HG02943 (cell line): ENCODE data around the gene PCDHGA2.
"Not testable (repeated sequence)": the region's sequence is repeated elsewhere in the genome, so short reads cannot be mapped to it uniquely, and the experiment has no call there.

ENCODE experiments used
- ATAC-seq: cut with Tn5 transposase; IDR thresholded peaks from one replicate; pipeline ENCODE4 v1.9.1; 2021; ENCODE audit warnings: mild to moderate bottlenecking, low read depth, moderate library complexity; ENCODE audit not compliant: unreplicated experiment

Gene PCDHGA2

DNA sequence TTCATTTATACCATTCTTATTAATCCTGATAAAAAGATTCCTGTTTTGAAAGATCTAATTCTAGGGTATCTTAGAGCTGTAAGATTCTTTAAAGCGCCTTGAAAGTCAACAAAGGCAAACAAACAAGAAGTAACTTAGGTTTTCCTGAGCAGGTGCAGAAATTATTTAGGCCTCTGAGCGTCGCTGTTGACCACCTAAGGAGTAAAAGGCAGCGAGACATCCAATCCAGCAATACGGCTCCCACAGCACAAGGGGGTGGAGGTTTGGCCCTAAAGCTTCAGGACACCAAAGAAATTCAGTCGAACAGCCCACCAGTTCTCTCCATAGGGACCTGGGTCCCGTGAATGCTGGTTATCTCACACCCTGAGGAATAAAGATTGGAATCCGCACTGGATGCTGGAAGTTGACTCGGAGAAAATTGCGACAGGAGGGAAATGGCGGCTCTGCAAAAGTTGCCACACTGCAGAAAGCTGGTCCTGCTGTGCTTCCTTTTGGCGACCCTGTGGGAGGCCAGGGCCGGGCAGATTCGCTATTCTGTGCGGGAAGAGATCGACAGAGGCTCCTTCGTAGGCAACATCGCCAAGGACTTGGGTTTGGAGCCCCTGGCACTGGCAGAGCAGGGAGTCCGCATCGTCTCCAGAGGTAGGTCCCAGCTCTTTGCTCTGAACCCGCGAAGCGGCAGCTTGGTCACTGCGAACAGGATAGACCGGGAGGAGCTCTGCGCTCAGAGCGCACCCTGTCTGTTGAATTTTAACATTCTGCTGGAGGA lies at the start of gene PCDHGA2:
PCDHGA2 (plus strand) TSS at position 223 of the 769 bp plus-strand sequence.
- no peak for ATAC-seq

DNA sequence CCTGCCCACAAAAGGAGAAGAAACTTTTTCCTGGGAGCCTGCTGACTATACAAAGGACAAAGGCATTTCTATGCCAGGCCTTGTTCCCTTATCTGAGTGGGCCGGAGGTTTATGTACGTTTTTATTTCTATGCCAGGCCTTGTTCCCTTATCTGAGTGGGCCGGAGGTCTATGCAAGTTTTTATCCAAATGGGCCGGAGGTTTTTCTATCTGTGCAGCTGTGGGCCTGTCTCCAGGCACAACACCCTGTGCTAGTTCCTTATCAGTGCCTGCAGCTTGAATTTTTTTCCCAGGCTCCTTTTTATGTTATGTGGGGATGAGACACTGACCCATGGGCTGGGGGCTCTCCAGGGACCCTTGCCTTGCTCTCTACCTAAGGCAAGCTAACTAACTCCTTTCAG lies 40.2 kb upstream of the PCDHGA2 start:
- ATAC-seq = no peak

DNA sequence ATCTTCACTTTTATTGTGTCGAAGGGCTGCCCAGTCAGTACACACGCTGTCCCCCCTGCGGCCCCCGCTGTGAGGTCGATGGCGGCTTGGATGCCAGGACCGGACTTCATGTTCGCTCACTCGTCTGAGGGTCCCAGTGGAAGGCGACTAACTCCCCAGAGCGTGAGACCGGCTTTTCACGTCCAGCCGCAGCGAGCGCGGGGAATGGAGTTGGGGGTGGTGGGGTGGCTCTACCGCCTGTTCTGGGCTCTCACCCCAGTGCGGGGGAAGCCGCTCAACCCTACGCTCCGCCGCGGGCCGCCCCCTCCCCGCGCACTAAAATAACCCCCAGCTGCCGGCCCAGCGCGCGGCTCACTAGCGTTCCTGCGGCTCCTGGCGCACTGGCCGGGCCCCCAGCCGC lies 34.8 kb upstream of the PCDHGA2 start, which contains the start of gene SLC25A2:
SLC25A2 (minus strand) TSS at position 294 of the 400 bp plus-strand sequence; CDS start at position 110, 184 bp downstream.
- no peak for ATAC-seq

DNA sequence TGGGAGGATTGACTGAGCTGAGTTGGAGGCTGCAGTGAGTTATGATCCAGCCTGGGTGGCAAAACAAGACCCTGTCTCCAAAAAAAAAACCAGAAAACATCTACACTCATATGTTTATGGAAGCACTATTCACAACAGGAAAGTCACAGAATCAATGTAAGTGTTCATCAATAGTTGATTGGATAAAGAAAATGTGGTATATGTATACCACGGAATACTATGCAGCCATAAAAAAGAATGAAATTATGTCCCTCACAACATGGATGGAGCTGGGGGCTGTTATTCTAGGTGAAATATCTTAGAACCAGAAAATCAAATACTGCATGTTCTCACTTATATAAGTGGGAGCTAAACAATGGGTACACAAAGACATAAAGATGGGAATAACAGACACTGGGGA lies 31.9 kb upstream of the PCDHGA2 start:
- no peak for ATAC-seq

DNA sequence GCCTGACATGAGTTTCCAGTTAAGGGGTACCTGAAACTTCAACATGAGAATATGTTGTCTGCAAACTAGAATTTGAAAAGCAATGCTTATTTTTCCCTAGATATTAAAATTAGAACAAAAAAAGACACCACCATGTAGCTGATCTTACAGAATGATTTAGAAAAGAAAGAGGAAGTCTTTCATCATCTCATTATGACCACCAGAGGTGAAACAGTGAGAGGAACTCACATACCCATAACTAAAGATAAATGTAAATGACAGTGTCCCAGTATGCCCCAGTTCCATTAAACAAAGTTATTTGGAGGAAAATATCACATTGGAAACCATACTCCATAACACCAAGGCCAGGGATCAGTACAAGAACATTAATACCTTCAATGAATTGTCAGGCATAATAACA lies 24.8 kb upstream of the PCDHGA2 start:
- no peak for ATAC-seq

DNA sequence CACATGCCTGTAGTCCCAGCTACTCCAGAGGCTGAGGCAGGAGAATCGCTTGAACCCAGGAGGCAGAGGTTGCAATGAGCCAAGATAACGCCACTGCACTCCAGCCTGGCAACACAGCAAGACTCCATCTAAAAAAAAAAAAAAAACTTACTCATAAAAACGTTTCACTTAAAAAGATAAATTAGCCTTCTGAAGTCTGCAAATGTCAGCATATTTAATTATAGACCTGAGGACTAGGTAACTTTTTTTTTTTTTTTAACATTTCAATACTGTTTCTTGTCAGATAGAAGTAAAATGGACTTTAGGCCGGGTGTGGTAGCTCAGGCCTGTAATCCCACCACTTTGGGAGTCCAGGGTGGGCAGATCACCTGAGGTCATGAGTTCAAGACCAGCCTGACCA lies 21.6 kb upstream of the PCDHGA2 start:
- not testable (repeated sequence) for ATAC-seq

DNA sequence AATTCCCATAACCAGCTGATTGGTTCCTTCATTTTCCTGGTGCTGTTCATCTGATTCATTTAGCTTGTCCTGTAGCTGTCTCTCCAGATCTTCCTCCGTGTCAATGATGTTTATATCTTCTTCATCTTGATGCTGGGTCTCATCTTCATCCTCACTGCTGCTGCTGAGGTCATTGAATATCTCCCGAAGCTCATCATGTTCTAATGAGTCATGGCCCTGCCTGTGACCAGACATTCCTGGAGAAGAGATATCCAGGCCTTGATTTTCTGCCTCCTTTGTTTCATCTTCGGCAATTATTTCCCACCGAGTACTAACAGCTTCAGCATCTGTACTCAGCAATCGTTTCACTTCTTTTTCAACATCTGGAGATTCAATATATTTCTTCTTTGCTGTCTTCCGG lies 19.4 kb upstream of the PCDHGA2 start:
- ATAC-seq = no peak

DNA sequence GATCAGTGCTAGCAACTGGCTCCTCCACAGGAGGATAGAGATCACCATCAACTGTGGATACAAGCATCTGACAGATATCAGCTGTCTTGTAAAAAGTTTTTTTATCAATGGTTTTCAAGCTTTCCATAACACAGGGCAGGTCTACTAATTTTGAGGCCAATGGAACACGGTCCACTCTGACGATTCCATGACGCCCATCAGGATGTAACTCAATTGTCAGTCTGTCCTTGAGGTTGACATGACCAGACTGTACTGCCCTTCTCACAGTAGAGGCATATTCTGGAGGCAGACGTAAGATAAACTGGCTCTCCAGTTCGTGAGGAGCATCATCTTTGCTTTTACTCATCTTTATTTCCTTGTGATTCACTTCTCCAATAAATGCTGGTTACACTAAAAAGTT lies 18.9 kb upstream of the PCDHGA2 start:
- no peak for ATAC-seq

DNA sequence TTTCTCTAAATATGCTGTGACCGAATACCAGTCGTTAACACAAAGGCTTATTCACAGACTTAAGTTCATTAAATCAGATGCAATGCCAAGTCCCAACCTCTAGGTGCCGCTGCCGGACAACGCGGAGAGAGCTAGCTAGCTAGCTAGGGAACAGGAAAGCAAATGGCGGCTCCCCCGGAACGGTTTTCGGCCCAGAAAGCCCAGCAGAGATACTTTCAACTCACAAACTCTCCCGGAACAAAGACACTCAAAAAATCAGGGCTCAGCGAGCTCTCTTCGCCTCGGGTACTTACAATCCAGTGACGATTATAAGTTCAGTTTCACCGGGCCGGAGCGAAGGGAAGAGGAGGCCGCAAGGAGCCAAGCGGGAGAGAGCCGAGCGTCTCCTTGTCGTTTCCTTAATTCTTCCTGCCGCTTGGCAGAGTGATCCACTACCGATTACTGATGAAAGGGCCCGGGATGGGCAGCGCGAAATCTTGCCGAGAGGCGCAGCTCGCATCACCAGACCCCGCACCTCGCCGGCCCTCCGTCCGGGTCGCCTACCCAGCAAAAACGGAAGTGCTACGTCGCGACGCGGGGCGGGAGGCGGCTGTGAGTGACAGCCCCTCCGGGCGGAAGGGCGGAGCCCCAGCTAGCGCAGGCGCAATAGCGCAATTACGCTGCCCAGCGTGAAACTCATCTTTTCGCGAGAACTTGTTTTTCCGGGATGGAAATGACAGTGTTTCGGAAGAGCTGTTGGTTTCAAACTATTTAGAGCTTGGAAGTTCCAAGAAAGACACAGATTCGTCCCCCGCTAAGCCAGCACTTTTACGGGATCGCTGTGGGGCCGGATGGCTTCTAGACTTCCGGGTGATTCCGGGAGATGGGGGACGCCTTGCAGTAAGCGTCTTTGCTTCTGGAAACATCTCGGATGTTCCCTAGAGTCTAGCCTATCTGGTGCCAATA lies 18.1 kb upstream of the PCDHGA2 start, which contains the start of gene TAF7:
TAF7 (minus strand) TSS at position 560 of the 945 bp plus-strand sequence. CDS start 740 bp downstream, outside the sequence.
- ATAC-seq = peak; percentile 95

DNA sequence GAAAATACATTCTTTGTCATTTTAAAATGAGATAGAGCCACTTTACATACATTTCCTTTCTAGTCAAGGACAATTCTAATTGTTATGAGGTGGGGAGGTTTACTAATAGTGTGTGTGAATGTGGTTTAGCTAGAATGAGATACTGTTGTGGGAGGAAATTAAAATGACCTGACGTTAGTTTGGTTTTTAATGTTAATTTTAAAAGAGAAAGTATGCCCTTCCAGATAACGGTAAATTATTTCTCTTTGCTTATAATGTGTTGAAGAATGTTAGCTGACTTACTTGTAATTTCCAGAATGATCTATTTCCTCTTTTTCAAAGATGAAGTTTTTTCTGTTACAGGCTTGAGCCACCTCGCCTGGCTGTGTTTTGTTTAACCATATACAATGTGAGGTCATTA lies 16.3 kb upstream of the PCDHGA2 start:
- ATAC-seq = no peak

DNA sequence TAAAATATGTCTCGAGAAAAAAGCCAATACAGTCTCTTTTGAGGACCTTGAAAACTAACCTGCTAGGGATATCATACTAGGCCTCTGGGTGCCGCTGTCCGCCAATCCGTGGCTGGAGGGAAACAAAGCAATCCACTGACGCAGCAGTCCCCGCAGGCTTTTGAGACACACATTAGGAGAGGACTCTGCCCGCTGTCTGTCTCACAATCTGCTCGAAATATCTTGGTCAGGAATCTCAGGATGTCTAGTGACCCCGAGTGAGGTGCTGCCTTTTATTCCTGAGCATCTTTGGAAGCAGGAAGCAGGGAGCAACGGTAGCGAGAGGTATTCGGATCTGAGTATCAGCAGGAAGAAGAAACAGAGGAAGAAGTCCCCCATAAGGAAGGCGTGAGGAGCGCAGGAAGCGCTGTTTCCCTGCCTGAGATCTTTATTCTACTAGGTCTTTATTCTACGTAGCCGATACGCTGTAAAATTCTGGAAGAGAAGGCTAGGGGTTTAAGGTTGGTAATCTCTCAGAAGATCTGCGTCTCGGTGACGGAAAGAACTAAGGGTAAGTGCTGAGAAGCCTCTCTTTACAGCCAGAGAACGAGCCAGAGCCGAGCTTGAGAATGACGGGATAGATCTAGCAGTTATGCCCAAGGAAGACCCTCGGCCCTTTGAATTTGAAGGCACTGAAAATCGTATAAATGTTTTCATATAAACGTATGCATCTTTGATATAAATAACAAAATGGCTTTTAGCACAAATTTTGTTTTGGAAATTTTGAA lies 12.3 kb upstream of the PCDHGA2 start:
- peak; percentile 80 for ATAC-seq

DNA sequence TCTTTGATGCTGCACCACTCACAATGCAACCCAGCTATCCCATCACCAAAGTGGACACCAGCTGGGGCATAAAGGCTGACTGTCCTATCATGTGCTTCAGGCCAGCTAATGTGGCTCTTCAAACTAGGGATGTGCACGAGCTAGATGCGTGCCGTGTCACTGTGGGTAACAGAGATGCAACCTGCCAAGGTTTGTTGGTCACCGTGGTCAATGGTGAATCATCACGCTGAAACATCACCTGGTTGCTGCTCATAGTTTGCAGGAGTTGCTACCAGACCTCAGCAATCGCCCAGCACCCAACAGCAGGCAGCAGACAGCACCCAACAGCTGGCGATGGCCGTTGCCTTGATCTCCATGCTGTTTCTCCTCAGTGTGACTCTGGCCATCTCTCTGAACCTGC lies 10.3 kb upstream of the PCDHGA2 start:
- no peak for ATAC-seq

DNA sequence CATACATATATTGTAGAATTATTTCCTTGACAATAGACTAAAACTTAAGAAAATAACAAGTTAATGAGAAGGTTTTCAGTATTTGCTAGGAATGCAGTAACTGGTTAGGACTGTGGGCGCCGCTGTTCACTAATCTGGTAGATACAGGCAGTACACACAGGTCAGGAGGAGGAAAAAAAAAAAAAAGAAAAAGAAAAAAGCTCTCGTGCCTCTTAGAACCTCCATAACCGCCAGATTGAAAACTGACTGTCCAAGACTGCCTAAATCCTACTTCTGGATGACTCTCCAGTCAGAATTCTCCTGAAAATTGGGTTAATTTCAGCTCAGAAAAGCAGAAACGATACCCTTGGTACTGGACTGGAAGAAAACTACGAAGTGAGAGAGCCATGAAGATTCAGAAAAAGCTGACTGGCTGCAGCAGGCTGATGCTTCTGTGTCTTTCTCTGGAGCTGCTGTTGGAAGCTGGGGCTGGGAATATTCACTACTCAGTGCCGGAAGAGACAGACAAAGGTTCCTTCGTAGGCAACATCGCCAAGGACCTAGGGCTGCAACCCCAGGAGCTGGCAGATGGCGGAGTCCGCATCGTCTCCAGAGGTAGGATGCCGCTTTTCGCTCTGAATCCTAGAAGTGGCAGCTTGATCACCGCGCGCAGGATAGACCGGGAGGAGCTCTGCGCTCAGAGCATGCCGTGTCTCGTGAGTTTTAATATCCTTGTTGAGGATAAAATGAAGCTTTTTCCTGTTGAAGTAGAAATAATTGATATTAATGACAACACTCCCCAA lies 8.1 kb upstream of the PCDHGA2 start, which contains the start of gene PCDHGA1:
PCDHGA1 (plus strand) TSS at position 216 of the 782 bp plus-strand sequence.
- no peak for ATAC-seq

DNA sequence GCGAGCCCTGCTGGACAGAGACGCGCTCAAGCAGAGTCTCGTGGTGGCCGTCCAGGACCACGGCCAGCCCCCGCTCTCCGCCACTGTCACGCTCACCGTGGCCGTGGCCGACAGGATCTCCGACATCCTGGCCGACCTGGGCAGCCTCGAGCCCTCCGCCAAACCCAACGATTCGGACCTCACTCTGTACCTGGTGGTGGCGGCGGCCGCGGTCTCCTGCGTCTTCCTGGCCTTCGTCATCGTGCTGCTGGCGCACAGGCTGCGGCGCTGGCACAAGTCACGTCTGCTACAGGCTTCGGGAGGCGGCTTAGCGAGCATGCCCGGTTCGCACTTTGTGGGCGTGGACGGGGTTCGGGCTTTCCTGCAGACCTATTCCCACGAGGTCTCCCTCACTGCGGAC lies 6.0 kb upstream of the PCDHGA2 start:
- not testable (repeated sequence) for ATAC-seq

DNA sequence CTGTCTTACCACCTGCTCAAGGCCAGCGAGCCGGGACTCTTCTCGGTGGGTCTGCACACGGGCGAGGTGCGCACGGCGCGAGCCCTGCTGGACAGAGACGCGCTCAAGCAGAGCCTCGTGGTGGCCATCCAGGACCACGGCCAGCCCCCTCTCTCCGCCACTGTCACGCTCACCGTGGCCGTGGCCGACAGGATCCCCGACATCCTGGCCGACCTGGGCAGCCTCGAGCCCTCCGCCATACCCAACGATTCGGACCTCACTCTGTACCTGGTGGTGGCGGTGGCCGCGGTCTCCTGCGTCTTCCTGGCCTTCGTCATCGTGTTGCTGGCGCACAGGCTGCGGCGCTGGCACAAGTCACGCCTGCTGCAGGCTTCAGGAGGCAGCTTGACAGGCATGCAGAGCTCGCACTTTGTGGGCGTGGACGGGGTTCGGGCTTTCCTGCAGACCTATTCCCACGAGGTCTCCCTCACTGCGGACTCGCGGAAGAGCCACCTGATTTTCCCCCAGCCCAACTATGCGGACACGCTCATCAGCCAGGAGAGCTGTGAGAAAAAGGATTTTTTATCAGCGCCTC lies 2.3 kb downstream of the PCDHGA2 start:
- not testable (repeated sequence) for ATAC-seq

DNA sequence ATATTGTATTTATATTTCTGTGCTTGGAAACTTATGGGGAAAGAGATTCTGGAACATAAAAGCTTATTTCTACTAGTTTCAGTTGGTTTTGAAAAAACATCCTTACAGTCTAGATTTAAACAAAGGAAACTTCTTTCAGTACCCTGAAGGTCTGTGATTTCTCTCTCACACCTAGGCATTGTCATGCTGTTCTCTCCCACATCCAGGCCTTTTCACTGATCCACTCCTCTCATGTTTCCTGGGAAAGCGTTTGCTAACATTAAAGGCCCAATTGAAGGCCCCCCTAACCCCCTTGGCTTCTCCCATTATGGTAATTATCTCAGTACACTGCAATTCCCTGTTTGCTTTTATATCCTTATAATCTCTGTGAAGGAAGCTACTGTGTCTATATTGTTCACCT lies 4.2 kb downstream of the PCDHGA2 start:
- no peak for ATAC-seq

DNA sequence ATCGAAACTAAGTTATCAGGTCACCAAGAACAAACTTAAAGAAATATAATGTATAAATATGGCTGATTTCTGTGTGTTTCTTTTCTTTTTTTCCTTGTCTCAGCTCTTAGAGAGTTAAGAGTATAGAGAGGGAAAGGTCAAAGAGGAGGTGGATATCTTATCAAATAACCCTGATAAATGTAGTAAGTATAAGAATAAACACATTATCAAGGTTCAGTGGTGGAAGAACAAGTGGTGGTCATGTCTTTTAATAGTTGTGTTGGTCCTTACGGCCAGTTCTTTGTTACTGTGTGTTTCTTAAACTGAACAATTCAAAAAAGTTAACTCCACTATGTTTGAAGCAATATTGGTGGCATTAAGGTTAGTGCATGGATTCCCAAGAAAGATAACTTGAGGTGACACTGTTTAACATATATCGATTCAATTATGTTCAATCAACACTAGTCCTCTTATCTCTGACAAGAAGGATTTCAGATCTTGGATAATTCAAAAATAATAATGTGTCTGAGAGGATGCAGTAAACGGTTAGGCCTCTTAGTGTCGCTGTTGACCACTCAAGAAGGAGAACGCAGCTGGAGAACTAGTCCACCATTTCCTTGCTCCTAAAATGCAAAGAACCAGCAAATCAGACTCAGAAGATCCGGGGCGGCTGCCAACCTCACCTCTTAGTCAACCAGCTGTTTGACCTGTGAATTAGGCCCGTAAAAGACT lies 4.8 kb downstream of the PCDHGA2 start, which contains the start of gene PCDHGA3:
PCDHGA3 (plus strand) TSS at position 588 of the 711 bp plus-strand sequence. CDS start 205 bp downstream, outside the sequence.
- ATAC-seq = no peak

DNA sequence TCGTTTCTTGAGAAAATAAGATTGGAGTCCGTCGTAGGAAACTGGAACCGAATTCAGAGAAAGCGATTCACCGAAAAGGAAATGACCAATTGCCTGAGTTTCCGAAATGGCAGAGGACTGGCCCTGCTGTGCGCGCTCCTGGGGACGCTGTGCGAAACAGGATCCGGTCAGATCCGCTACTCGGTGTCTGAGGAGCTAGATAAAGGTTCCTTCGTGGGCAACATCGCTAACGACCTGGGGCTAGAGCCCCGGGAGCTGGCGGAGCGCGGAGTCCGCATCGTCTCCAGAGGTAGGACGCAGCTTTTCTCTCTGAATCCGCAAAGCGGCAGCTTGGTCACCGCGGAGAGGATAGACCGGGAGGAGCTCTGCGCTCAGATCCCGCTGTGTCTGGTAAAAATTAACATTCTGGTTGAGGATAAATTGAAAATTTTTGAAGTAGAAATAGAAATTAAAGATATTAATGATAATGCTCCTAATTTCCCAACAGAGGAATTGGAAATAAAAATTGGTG lies 5.4 kb downstream of the PCDHGA2 start:
- ATAC-seq = no peak
